ENCODE results near the gene BAX. TPM values are rescaled to one million over a fixed set of nuclear protein-coding genes. Genes with fewer than 3 reads are reported as not detected.
"Not testable (repeated sequence)": the region's sequence is repeated elsewhere in the genome, so short reads cannot be mapped to it uniquely, and the experiment has no call there.

The BAX gene
- total and polyA plus RNA-seq, 9 of the 15 experiments (the other 6 are each of a cell fraction or from before 2014, with no cell fraction given), result 3.2 to 95.4 (median 44.5) TPM

DNA sequence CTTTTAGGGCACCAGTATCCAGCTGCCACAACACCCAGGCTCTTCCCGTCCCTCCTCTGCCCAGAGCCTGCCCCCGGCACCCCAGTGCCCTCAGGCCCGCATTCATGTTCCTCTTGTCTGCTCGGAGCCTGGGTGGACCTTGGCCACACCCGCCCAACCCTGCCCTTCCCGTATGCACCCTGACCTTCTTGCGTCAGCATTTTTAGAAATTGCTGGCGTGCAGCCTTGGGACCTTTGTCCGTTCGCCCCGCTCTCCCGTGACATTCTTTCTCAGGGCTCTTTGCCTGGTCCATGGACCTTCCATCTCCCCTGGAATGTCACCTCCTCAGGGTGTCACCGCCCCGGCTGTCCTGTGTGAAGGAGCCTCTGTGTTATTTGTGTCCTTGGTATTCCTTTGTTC lies 47.0 kb upstream of the BAX start:
- H3K9me3 ChIP-seq (replicated peaks; ENCODE audit: control insufficient read depth, insufficient read depth, low read depth, low read length), result no peaks in the 10 kb centered on the region
- no peaks in the 10 kb centered on the region for H3K27me3 ChIP-seq (ENCODE audit: control insufficient read depth in 2 of 2, insufficient read depth in 2 of 2, low read length in 2 of 2)
- H3K9me1 ChIP-seq (ENCODE audit: control insufficient read depth, insufficient read depth, low read length), result no peaks in the 10 kb centered on the region
- no peak overlapping the region for H3K4me2 ChIP-seq (ENCODE audit: insufficient read depth, low read length)
- ChIA-PET POLR2A (no interaction called here), CTCF (ENCODE audit: low intra/inter-chr PET ratio) (no interaction called here)
- no peak for FAIRE-seq
- H2AFZ ChIP-seq (ENCODE audit: low read depth, low read length), result no peak overlapping the region
- intact Hi-C loops (cut with micrococcal nuclease) (no loop called here), in situ Hi-C loops (cut with MboI) (no loop called here)
- ATAC-seq, result no peak
- H3K27ac ChIP-seq (ENCODE audit: extremely low read depth, low read depth, low read length), result no peak overlapping the region
- peaks cover 21% of the 10 kb centered on the region for H3K79me2 ChIP-seq (ENCODE audit: control insufficient read depth, insufficient read depth, low read length)
- H3K4me1 ChIP-seq (replicated peaks in 1 of 2; ENCODE audit: control insufficient read depth in 2 of 2, insufficient read depth in 2 of 2, low read length in 2 of 2), result peaks cover 0 to 15% of the 10 kb centered on the region in 2 experiments; a peak in 2 of 5 replicates
- H3K36me3 ChIP-seq (ENCODE audit: control insufficient read depth, insufficient read depth, low read length), result peaks cover 78% of the 10 kb centered on the region
- no peak overlapping the region for H3K9ac ChIP-seq (ENCODE audit: insufficient read depth in 1 of 2, low read depth in 2 of 2, low read length in 2 of 2)
- peak in 1 of 4 experiments; percentile 4 for DNase-seq (ENCODE audit: extremely low read depth in 1 of 4, low spot score in 3 of 4)
- H3K4me3 ChIP-seq, result no peak overlapping the region
- TF ChIP-seq PML (IDR thresholded peaks at IDR 0.05; ENCODE audit: low read length), result no peak
- no peak for TF ChIP-seq NFIC (IDR thresholded peaks at IDR 0.05)
- TF ChIP-seq PRDM10 (IDR thresholded peaks at IDR 0.05; ENCODE audit: partially characterized antibody), result no peak
- TF ChIP-seq RBFOX2 (IDR thresholded peaks at IDR 0.05; ENCODE audit: low read depth, low read length), result peak; percentile 39; the same call in 1 of the 2 replicates
- TF ChIP-seq SMAD1 (IDR thresholded peaks at IDR 0.05; ENCODE audit: low read depth, low read length, partially characterized antibody), result no peak
- no peak for TF ChIP-seq FOXJ2 (tag; IDR thresholded peaks at IDR 0.05)
- TF ChIP-seq ZNF408 (CRISPR knock-in tag; IDR thresholded peaks at IDR 0.05; ENCODE audit: low read depth), result no peak
- TF ChIP-seq STAT5A (IDR thresholded peaks at IDR 0.05; ENCODE audit: borderline replicate concordance, low read length), result no peak
- 0 out of 2 replicates have a peak, but pooled peaks have one; percentile 10 for TF ChIP-seq POLR2G (IDR thresholded peaks at IDR 0.05; ENCODE audit: low read depth, low read length)
- BruUV-seq (replicated peaks), result no TSS peak
- WGBS (ENCODE audit: insufficient coverage, low coverage, missing lambda C conversion rate), result 92% methylated on average over 14 of the region's 14 CpGs
- peaks cover 6% of the 10 kb centered on the region for H4K20me1 ChIP-seq (replicated peaks; ENCODE audit: control insufficient read depth, insufficient read depth, low read length)

DNA sequence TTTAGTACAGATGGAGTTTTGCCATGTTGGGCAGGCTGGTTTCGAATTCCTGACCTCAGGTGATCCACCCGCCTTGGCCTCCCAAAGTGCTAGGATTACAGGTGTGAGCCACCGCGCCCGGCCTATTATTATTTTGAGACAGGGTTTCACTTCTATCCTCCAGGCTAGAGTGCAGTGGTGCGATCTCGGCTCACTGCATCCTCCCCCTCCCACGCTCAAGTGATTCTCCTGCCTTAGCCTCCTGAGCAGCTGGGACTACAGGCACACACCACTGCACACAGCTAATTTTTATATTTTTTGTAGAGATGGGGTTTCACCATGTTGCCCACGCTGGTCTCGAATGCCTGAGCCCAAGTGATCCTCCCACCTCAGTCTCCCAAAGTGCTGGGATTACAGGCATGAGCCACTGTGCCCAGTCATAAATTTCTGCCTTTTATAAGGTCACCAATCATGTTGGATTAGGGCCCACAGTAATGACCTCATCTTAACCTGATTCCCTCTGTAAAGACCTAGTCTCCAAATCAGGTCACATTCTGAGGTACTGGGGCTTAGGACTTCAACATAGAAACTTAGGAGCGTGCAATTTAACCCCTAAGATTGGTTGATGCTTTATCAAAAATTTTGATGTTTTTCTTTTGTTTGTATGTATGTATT lies 45.1 kb upstream of the BAX start:
- H3K27me3 ChIP-seq (ENCODE audit: control insufficient read depth in 2 of 2, insufficient read depth in 2 of 2, low read length in 2 of 2); ATAC-seq; H3K9ac ChIP-seq (ENCODE audit: insufficient read depth in 1 of 2, low read depth in 2 of 2, low read length in 2 of 2); CTCF ChIA-PET (ENCODE audit: low intra/inter-chr PET ratio); H4K20me1 ChIP-seq (replicated peaks; ENCODE audit: control insufficient read depth, insufficient read depth, low read length); FAIRE-seq; in situ Hi-C loops (cut with MboI); intact Hi-C loops (cut with micrococcal nuclease); H3K9me1 ChIP-seq (ENCODE audit: control insufficient read depth, insufficient read depth, low read length); DNase-seq (ENCODE audit: extremely low read depth in 1 of 4, low spot score in 3 of 4); H3K4me2 ChIP-seq (ENCODE audit: insufficient read depth, low read length); H2AFZ ChIP-seq (ENCODE audit: low read depth, low read length); H3K9me3 ChIP-seq (replicated peaks; ENCODE audit: control insufficient read depth, insufficient read depth, low read depth, low read length); H3K27ac ChIP-seq (ENCODE audit: extremely low read depth, low read depth, low read length); H3K4me3 ChIP-seq; BruUV-seq (replicated peaks): not testable (repeated sequence)
- H3K36me3 ChIP-seq (ENCODE audit: control insufficient read depth, insufficient read depth, low read length), result peaks cover 89% of the 10 kb centered on the region
- peaks cover 0 to 15% of the 10 kb centered on the region in 2 experiments; a peak in 2 of 5 replicates for H3K4me1 ChIP-seq (replicated peaks in 1 of 2; ENCODE audit: control insufficient read depth in 2 of 2, insufficient read depth in 2 of 2, low read length in 2 of 2)
- peaks cover 12% of the 10 kb centered on the region for H3K79me2 ChIP-seq (ENCODE audit: control insufficient read depth, insufficient read depth, low read length)
- 97% methylated on average over 11 of the region's 11 CpGs for WGBS (ENCODE audit: insufficient coverage, low coverage, missing lambda C conversion rate)
- POLR2A ChIA-PET, result interaction anchor here (1.1 to 2.1 kb wide), 3 partner anchors 8 to 31 kb away, joined by 3 to 5 read pairs (median 3); no protein-coding TSS in a partner anchor
